Left forelimb (tissue), 1 donor: ENCODE results near the gene UCHL5.

Experiments
- DNase-seq: peaks from one replicate; pipeline ENCODE4 v3.0.0-alpha.2; 2018; ENCODE audit warnings: low spot score

The UCHL5 gene, protein sequence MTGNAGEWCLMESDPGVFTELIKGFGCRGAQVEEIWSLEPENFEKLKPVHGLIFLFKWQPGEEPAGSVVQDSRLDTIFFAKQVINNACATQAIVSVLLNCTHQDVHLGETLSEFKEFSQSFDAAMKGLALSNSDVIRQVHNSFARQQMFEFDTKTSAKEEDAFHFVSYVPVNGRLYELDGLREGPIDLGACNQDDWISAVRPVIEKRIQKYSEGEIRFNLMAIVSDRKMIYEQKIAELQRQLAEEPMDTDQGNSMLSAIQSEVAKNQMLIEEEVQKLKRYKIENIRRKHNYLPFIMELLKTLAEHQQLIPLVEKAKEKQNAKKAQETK

GRCh38 chr1:193059282-193060114, at the start of gene UCHL5, which contains the start of gene RO60:
Gene UCHL5 (minus strand): TSS chr1:193059360. CDS start chr1:193059260, 100 bp downstream.
Gene RO60 (plus strand): TSS chr1:193059612. CDS start chr1:193069055, 9,443 bp downstream.
- peak; percentile 96 for DNase-seq

DNA sequence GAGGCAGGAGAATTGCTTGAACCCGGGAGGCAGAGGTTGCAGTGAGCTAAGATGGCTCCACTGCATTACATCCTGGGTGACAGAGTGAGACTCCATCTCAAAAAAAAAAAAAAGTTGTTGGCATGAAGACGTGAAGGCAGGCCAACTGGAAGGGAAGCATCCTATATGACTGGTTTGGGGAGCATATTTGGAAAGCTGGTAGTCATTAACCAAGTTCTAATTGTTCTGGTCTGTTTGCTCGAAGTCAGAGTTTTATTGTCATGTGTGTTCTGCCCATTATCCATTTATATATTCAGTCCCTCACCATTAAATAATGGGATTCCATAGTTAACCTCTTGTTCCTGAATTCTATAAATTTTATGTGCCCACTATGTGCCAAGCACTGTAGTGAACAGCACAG, 49.3 kb upstream of the UCHL5 start:
- no peak for DNase-seq

- no peak for DNase-seq
These were observed 46.6 kb upstream of the UCHL5 start for GRCh38 chr1:193105821-193106177.

DNA sequence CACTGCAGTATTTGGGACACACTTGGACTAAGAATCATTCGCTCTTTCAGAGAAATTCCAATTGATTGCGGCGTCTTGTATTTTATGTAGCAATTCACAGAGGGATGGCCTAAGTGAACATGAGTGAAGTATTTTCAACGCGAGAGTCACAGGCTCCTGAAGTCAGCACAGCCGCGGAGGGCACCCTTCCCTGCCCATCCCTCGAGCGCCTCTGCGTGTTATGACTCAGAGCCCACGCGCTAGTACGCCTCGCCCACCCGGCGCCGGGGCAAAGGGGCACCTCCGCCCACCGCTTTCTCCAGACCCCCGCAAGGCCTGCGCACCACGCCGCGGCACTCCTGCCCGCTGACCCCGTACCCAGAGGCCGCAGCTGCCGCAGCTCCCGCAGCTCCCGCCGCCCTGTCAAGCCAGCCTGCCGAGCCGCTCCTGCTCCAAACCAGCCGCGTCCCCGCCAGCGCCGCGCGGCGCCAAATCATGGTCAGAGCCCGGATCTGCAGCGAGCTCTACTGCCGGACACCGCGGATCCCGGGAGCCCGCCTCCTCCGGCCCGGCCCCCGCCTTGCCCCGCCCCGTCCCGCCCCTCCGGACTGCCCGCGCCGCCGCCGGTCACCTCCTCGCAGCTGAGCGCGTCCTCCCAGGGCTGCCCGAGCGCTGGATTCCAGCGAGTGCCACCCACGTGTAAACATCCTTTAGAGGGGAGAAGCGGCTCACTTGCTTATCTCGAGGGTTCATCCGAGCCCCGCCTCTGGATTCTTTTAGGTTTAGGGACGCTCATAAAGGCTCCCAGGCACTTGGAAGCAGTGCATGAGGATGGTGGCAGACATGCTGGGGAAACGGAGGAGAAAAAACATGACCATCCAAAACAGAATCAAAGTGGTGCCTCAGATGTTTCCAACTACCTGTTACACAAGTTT, 46.0 kb upstream of the UCHL5 start, which contains the start of gene GLRX2:
Gene GLRX2 (minus strand): TSS at position 508 of the 914 bp plus-strand sequence. CDS start 32 bp downstream, at position 476.
- peak; percentile 93 for DNase-seq

GRCh38 chr1:193104502-193104906, 45.3 kb upstream of the UCHL5 start:
- DNase-seq, result peak; percentile 72

- no peak for DNase-seq
These were observed 44.8 kb upstream of the UCHL5 start for GRCh38 chr1:193103759-193104501.

DNA sequence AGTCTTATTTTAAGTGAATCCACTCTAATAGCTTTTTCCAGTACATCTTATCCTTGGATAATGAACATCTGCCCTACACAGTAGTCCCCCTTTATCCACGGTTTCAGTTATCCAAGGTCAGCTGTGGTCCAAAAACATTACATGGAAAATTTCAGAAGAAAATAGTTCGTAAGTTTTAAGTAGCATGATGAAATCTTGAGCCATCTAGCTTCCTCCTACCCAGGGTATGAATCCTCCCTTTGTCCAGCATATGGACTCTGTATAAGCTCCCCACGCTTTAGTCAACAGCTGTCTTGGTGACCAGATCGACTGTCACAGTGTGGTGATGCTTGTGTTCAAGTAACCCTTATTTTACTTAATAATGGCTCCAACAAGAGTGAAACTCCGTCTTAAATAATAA, 43.5 kb upstream of the UCHL5 start:
- DNase-seq, result no peak

GRCh38 chr1:193094112-193094511, 35.0 kb upstream of the UCHL5 start:
- no peak for DNase-seq

- no peak for DNase-seq
These were observed 31.7 kb upstream of the UCHL5 start for GRCh38 chr1:193090865-193091264.

GRCh38 chr1:193087893-193088292, 28.7 kb upstream of the UCHL5 start:
- DNase-seq, result no peak

GRCh38 chr1:193086342-193086741, 27.2 kb upstream of the UCHL5 start:
- DNase-seq, result no peak

DNA sequence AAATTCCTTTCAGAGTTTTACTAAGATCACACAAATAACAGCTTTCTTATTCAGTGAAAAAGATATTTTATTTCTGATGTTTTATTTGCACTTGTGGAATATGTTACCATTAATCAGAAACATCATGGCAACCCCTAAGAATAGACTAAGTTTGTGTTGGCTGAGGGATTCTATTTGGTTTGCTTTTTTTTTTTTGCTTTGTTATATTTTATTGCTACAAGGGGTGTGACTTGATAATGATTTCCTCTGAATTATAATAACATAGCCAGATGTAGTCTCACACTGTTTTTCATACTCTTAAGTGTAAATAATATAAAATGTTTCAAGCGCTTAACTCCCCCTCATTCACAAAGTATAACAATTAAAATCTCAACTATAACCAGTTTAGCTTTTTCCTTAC, 26.1 kb upstream of the UCHL5 start:
- no peak for DNase-seq

GRCh38 chr1:193083365-193084088, 24.4 kb upstream of the UCHL5 start:
- no peak for DNase-seq

DNA sequence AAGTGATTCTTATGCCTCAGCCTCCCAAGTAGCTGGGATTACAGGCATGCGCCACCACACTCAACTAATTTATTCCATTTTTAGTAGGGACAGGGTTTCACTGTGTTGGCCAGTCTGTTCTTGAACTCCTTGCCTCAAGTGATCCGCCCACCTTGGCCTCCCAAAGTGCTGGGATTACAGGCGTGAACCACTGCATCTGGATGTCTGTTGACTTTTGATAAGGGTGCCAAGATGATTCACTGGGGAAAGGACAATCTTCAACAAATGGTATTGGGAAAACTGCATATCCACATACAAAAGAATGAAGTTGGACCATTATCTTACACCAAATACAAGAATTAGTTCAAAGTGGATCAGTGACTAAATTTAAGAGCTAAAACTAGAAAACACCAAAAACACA, 20.0 kb upstream of the UCHL5 start:
- no peak for DNase-seq

- DNase-seq, result no peak
These were observed 18.8 kb upstream of the UCHL5 start for GRCh38 chr1:193077991-193078390.

GRCh38 chr1:193070942-193071341, 11.8 kb upstream of the UCHL5 start:
- DNase-seq, result no peak

- DNase-seq, result no peak
These were observed 11.2 kb upstream of the UCHL5 start for GRCh38 chr1:193070386-193070753.

- DNase-seq, result no peak
These were observed 10.7 kb upstream of the UCHL5 start for GRCh38 chr1:193069748-193070385.

DNA sequence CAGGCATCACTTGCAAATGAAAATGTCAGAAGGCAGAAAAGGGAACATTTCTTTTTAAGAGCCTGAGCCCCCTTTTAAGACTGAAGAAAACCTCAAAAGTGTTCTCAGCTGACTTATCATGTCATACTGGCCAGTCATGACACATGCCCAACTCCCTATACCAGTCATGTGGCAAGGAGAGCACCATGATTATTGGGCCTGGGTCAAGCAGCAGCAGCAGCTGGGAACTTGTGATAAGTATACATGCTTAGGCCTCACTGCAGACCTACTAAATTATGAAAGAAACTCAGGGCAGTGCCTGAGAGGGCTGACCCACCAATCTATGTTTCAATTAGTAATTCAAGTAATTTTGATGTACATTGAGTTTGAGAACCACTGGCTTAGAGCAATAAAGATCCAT, 8.9 kb upstream of the UCHL5 start:
- DNase-seq, result no peak

DNA sequence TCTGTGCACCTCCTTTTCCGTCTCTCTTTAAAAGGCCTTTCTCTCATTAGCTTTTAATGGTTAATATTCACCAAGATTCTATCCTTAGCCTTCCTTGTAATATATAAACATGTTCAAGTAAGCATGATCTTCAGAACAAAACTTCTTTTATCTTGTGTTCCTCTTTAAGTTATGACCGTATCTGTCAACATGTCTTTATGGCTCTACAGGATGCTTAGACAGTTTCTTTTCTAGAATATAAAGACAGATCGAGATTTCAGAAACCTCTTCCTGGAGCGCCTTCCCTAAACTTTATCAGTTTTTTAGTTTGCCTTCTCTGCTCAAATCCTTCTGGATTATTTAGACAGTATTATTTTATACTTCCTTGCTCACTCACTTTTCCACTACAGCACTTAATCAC, 7.4 kb upstream of the UCHL5 start:
- no peak for DNase-seq
